Limb (tissue), 2 donors: Measurements from ENCODE around the gene HSD17B2.
"Not testable (repeated sequence)": the region's sequence is repeated elsewhere in the genome, so short reads cannot be mapped to it uniquely, and the experiment has no call there.

Experiments used
- DNase-seq, 2 donors: peaks; one replicate each; pipeline ENCODE4 v3.0.0-alpha.2; 2016; ENCODE audit errors: extremely low spot score in 2 of 2

The HSD17B2 gene

GRCh38 chr16:82034981-82035612 lies at the start of gene HSD17B2:
Gene HSD17B2 (plus strand): TSS chr16:82035253. CDS start chr16:82035425, 172 bp downstream.
- no peak for DNase-seq

GRCh38 chr16:81987121-81987520 lies 47.9 kb upstream of the HSD17B2 start:
- no peak for DNase-seq

- DNase-seq = no peak
These were observed 47.3 kb upstream of the HSD17B2 start for GRCh38 chr16:81987706-81988105.

- DNase-seq = no peak
These were observed 42.2 kb upstream of the HSD17B2 start for GRCh38 chr16:81992859-81993258.

- no peak for DNase-seq
These were observed 40.6 kb upstream of the HSD17B2 start for GRCh38 chr16:81994485-81994884.

DNA sequence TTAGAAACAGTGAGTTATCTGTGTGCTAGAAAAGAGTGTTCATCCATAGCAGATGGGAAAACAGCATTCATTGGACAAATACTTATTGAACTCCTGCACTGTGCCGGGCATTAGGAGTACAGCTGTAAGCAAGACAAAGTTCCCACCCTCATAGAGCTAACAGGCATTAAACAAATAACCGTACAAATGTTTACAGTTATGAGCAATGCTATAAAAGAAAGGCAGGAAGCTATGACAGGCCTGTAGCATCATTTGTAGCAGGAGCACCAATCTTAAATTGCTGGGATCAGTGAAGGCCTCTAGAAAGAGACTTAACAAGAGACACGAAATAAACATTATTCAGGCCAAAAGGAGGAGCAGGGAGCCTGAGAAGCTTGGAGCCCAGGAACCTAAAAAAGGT lies 39.4 kb upstream of the HSD17B2 start:
- DNase-seq = no peak

GRCh38 chr16:81996664-81997509 lies 38.2 kb upstream of the HSD17B2 start:
- DNase-seq = peak in 1 of 2 donors; percentile 58

- no peak for DNase-seq
These were observed 37.3 kb upstream of the HSD17B2 start for GRCh38 chr16:81997738-81998137.

DNA sequence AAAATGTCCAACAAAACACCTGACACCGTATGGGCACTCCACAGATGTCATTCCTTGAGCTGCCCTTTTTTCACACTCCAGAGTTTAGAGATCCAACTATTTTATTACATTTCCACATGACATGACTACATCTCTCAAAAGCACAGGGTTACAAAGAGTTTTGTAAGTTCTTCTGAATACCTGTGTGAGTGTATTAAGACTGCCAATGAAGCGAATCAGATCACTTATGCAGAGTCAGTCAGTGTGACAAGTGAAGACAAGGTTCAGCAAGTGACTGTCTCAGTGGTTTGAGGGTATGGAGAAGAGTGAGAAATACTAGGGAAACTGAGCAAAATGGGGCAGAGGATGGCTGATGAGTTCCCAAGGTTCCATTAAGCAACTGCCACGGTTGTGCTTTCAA lies 32.2 kb upstream of the HSD17B2 start:
- no peak for DNase-seq

DNA sequence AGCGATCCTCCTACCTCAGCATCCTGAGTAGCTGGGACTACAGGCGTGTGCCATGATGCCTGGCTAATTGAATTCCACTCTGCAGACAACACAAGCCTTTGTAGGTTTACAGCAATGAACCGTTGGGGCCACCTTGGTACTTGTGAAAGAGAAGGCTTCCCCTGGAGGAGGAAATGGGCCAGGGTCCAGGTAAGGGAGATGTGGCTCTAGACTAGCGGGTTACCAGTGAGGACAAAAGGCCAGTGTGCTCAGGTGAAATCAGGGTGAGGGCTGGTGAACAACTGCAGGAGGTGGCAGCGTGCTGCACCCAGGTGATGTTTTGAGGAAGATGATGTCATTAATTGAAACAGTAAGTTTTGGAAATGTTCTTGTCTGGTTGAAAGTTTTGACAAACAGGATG lies 30.5 kb upstream of the HSD17B2 start:
- DNase-seq = no peak

- DNase-seq = no peak
These were observed 29.8 kb upstream of the HSD17B2 start for GRCh38 chr16:82005027-82005830.

DNA sequence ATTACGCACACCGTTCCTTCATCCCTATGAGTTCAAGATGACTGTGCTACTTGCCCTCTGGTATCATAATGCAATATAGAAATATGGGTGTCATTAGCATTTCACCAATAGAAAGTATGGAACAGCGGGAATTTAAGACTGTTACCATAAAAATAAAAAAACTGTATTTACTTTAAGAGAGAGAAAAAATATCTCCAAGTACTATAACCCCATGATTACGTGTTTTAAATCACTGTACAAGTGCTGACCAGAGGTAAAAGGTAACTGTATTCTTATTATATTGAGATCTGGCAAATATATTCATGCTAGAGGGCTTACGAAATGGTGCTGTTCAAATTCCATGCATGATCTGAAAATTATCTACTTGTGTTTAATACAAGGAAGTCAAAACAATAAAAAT lies 29.0 kb upstream of the HSD17B2 start:
- no peak for DNase-seq

- no peak for DNase-seq
These were observed 27.9 kb upstream of the HSD17B2 start for GRCh38 chr16:82007189-82007588.

DNA sequence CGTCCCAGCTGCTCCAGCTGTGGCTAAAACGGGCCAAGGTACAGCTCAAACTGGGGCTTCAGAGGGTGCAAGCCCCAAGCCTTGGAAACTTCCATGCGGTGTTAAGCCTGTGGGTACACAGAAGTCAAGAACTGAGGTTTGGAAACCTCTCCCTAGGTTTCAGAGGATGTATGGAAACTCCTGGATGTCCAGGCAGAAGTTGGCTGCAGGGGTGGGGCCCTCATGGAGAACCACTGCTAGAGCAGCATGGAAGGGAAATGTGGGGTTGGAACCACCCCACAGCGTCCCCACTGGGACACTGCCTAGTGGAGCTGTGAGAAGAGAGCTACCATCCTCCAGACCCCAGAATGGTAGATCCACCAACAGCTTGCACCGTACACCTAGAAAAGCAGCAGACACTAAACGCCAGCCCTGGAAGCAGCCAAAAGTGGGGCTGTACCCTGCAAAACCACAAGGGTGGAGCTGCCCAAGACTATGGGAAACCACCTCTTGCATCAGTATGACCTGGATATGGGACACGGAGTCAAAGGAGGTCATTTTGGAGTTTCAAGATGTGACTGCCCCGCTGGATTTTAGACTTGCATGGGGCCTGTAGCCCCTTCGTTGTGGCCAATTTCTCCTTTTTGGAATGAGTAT lies 26.0 kb upstream of the HSD17B2 start:
- DNase-seq = no peak

GRCh38 chr16:82009789-82010188 lies 25.3 kb upstream of the HSD17B2 start:
- DNase-seq = not testable (repeated sequence)

GRCh38 chr16:82010649-82011048 lies 24.4 kb upstream of the HSD17B2 start:
- no peak for DNase-seq

DNA sequence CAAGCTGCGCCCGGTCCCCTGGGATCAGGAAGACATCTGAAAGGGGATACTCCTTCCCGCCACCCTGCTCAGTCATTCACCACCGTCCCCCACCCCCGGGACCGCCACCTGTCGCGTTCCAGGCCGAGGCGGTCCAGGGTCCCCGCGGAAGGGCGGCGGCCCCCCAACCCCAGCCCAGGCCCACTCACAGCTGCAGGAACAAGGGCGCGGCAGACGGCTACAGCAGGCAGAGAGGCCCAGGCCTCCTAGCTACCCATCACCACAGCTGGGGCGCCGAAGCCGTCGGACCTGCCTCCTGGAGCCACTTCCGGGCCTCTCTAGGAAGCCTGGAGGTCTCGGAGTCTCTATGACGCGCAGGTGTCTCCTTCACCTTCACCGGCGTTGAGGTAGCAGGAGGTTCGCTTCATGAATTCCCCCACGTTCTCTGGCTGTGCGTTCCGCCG lies 23.8 kb upstream of the HSD17B2 start, which contains the start of gene SDR42E1:
Gene SDR42E1 (minus strand): TSS at position 272 of the 443 bp plus-strand sequence. CDS start 10,612 bp downstream, outside the sequence.
- DNase-seq = peak in 1 of 2 donors; percentile 59

GRCh38 chr16:82013139-82013538 lies 21.9 kb upstream of the HSD17B2 start:
- DNase-seq = no peak

DNA sequence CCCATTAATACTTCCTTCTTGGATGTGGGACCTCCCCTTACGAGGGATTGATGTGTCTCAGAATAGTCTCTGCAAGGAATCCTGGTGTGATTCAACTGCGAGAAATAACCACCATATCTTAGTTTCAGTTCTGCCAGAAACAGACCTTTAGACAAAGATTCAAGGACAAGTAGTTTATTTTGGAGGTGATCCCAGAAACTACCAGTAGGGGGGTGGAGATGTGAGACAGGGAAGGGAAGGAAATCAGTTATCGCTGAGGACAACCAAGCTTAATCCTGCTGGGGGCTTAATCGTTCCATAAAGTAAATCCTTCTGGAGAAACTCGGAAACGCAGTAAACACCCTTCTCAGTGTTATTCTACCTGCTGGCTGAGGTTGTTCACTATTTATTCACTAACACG lies 18.8 kb upstream of the HSD17B2 start:
- no peak for DNase-seq

GRCh38 chr16:82016964-82017363 lies 18.1 kb upstream of the HSD17B2 start:
- DNase-seq = no peak

DNA sequence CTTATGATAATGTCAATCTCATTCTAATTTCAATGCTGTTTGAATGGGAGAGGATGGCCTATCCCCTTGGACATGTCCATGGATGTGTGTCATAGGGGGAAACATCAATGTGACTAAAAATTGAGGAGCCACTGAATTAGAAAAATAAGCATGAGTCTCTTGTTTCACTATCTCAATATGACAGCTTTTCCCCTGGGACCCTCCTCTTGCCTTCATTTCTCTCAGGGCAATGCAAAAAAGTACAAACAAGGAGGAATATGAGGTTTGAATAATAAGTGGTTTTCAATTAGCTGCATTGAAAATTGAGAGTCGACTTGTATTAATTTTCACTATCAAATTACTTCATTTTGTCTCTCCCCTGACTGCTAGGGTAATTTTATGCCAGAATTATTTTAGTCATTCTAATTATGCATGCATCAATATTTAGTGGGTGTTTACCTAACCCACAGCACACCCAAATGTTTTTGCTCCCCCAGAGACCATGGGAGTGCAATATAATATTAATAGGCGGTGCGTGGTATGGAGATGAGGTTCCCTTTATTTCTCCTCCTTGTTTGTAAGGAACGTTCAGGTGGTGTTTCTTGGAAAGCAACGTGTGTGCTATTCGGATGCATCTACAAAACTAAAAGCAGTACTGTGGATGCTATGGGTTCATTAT lies 17.0 kb upstream of the HSD17B2 start:
- DNase-seq = no peak
